ENCODE data around the gene TP63.

Gene TP63

DNA sequence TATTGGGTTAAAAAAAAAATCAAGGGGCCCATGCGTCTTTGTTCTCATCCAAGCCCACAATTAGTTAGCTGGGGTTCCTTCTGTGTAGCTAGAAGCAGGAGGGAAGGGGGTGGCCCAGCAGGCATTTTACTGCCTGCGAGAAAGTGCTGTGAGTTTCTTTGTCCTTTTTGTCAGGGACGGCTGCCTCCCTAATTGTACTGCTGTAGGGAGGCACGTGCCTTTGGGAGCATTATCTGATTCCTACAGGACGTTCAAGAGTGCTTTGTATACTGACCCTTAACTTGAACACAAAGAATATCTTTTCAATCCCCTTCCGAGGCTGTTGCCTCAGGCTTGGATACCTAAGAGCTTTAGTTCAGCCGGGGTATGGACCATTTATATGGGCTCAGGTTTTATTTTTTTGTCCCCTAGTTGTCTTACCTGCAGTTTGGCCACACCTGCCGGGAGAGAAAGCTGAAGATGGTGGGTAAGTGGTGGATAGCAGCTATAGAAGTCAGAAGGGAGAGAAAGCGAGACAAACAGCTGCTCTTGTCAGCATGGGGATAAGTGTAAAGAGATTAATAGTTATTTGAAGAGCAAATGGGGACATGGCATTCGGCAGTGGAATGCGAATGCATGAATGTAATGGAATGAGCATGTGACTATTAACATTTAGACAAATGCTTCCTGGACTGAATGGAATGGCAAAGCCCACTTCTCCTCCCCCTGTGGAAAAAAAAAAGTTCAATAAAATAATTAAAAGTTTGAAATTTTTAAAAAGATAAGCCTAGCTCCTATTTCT is 175.2 kb downstream of the TP63 start:
- in situ Hi-C loops (cut with HindIII; ENCODE audit: low sequenced_read_pairs) = no loop called here

DNA sequence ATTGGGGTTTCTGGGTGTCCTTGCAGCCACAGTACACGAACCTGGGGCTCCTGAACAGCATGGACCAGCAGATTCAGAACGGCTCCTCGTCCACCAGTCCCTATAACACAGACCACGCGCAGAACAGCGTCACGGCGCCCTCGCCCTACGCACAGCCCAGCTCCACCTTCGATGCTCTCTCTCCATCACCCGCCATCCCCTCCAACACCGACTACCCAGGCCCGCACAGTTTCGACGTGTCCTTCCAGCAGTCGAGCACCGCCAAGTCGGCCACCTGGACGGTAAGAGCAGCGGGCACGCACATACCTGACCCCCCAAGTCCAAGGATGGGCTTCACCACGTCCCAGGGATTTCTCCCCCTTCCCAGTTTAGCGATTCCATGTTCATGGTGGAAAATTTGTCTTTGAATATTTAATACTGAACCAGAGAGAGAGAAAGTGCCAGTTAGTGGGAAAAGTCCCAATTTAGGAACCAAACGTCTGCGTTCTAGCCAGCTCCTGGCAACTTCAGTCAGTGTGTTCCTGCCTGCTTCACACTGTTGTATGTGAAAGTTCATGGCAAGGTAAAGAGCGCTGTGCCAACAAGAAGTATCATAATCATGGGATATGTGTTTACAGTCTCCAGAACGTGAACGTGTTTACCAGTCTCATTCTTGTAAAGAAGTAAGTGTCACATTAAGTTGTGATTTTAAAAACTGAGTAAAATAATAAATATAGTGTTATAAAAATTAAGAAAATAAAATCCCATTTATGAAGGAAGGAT is 177.2 kb downstream of the TP63 start:
- in situ Hi-C loops (cut with HindIII; ENCODE audit: low sequenced_read_pairs) = no loop called here

DNA sequence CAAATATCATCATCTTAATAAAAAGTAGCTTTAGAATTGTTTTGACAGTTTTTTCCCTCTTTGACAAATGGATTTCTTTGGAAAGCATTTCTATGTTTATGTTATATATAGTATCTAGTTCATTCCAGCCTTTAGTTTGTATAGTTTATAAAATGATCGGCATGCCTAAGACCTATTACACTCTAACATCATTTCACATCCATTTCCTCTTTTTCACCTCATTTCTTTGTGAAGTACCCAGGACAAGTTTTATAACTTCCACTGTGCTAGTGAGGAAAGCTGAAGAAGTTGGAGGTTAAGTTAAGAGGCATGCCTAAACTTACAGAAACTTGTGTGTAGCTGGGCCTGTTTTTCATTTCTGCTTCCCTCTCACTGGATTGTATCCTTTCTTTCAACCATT is 178.4 kb downstream of the TP63 start:
- in situ Hi-C loops (cut with HindIII; ENCODE audit: low sequenced_read_pairs) = no loop called here

DNA sequence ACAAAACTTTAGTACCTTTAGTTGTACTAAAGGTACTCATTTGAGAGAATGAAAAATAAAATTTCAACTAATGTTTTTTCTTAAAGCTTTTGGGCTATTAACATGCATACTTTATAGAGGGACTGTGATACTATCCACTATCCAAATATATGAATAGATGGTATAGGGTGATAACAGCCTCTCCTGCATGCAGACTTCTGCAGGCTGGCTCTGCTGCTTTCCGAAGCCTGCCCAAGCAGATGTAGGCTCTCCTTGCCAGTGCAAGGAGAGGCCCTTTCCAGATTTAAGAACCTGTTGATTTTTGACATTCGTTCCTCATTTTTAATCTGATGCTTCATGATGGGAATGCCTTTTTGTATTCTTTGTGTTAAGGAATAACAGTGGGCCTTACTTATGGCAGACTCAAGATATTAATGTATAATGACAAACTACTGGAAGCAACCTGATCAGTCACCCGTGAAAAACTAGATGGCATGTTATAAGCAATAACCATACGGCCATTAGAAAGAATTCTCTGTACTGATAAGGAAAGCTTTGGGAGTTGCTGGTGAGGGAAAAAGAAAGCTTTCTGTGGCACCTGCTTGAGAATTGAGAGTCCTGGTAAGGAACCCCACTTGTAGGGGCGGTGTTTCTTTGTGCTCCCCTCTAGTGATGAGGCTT is 181.7 kb downstream of the TP63 start:
- in situ Hi-C loops (cut with HindIII; ENCODE audit: low sequenced_read_pairs) = no loop called here

DNA sequence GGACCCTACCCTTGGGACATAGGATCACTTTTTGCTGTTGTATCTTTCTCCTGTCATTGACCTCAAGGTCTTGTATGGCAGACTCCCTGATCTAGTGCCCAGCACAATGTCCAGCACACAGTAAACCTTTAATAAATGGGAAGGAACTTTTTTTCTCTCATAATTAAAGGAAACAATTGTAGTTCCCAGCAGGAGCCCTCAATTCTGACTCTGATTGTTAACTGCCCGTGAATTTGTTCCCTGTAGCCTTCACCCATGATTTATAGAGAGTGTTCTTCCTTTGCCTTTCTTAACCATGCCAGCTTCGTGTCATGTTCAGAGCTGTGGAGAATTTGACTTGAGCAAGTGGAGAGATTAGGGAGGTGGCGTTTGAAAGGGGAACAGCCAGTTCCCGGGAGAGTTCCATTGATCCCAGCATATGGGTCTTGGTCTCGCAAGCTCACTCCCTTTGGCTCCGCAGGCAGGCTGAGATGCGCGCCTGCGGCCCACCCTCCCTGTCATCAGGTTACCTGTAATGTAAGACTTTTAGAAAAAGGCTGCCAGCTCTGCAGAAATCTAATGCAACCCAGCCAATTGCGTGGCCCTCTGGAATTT is 182.6 kb downstream of the TP63 start:
- in situ Hi-C loops (cut with HindIII; ENCODE audit: low sequenced_read_pairs) = no loop called here

DNA sequence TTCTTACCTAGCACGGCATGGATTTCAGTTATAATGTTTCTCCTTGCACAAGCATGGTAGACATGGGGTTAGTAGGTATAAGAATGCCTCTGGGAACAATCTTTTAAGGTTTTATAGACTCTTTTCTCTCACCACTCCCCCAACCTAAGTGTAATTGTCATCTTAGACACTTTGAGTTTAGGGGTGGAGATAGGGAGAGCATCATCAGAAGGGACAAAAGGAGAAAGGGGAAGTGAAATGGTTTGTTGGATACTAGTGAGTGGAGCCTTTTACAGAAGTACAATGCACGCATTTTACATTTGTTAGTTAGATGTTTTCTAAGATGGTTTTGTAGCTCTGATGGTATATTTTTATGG is 189.2 kb downstream of the TP63 start:
- in situ Hi-C loops (cut with HindIII; ENCODE audit: low sequenced_read_pairs) = no loop called here

DNA sequence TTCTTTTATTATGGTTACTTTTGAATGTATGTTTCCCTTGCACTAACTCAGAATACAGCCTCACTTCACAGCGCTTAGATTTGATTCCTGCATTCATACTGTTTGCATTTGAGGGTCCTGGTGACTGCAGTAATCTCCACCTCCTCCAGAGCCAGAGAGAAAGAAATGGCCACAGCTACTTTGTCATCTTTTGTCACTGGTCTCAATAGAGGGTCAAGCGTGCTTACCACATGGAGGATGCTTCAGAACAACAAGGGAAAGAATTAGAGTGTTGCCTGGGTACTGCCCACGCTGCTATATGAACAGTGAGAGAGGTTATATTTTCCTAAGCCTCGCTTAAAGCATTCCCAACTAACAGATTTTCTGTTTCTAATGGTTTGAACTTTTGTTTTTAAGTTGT is 190.1 kb downstream of the TP63 start:
- in situ Hi-C loops (cut with HindIII; ENCODE audit: low sequenced_read_pairs) = no loop called here

DNA sequence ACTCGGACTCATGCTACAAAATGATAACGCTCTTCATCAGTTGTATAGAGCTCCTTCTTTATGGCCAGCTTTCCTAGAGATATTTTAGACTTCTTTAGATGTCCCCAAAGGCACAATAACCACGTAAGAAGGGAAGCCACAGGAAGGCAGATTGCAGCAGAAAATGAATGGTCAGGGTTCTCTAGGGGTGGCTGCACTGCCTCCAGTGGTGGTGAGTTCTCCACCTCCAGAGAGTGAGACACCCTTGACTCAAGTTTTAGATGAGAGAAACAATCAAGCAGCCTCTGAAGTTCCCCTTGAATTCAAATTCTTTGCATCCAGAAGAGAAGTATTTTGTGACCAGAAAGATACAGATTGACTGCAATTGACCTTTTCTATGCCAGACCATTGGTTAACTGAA is 191.5 kb downstream of the TP63 start:
- in situ Hi-C loops (cut with HindIII; ENCODE audit: low sequenced_read_pairs) = no loop called here

DNA sequence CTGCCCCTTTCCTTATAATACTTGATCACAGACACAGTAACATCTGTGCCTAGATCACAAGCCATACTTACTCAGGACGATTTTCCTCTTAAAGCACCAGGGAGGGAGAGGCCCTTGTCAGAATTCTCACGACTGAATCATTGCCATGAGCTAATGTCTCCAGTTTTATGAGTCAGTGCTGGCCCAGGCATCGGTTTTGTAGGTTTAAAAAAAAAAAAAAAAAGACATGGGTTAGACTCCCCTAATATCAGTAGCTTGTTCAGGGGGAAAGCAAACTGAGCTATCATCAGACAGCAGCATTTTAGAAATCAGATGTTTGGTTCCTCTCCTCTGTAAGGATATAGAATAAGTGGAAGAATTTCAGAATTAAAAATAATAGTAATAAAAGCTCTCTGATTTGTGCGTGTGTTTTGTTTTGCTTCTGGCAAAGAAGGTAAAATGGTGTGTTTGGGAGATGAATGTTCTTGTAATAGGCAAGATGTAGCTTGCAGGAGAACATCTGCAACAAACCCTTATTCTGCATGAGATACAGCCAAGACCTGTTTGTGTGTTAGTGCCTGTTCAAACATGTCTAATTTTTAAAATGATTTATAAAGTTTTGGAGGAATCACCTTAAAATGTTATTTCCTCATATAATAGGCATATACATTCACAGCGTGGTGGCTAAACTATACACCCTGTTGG is 193.6 kb downstream of the TP63 start:
- in situ Hi-C loops (cut with HindIII; ENCODE audit: low sequenced_read_pairs) = no loop called here

DNA sequence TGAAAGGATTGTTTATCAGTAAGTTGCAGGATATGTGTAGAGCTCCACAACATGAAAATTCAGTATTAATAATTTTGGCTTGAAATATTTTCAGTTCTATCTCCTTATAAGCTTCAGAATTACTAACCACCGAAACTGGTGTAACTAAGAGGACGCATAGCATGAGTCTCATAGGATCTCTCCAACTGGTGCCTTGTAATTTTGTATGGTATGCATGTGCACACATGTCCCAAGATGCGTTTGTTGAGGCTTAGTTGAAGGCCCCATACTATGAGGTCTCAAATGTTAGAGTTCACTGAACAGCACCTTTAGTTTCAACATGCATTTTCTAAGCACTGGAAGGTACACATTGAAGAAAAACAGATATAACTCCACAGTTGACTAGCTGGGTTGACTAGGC is 195.4 kb downstream of the TP63 start:
- in situ Hi-C loops (cut with HindIII; ENCODE audit: low sequenced_read_pairs) = no loop called here

DNA sequence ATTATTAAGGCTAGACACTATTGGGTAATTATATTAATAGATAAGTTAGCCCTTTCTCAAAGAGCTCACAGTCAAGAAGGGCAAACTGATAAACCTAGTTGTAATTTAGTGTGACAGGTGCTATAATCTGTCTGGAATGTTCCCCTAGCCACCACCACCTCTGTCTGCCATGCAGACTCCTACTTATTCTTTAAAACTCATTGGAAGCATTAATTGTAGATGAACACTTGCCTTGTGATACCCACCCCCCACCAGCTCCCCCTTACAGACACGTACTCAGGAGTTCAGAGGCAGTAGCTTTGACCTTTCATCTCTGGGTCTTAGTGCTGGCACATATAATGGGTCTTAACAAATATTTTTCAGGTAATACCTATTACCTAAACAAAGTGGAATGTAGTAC is 195.9 kb downstream of the TP63 start:
- in situ Hi-C loops (cut with HindIII; ENCODE audit: low sequenced_read_pairs) = no loop called here

DNA sequence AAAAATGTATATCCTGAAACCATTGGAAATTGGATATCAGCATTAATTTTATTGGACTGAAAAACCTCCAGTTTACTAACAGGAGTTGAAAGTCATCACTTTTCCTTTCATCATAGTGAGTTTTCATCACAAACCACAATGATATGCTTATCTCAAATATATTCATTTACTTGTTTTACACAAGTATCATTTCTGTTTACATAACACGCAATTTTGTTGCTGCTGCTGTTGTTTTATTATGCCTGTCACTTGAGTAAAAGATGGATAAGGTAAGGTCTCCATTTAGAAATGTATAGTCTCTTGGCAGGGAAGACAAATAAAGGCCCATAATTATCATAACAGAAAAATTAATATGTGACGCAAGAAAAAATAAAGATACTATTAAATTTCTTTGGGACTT is 199.2 kb downstream of the TP63 start:
- in situ Hi-C loops (cut with HindIII; ENCODE audit: low sequenced_read_pairs) = no loop called here

DNA sequence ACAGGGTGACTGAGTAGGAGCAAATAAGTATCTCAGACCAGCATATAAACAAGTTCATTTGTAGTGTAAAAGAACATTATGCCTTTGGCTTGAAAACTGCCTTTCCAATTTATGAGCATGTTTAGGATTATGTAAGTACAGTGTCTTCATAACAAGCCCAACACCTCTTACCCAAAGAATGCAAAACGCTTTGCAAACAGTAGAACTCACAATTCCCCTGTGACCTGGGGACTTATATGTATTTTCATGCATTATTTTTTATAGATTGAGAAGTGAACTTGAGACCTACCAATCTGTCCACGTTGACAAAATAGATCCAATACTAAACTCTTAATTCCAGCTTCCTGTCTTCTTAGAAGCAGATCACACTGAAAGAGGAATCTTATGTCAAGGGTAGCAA is 202.1 kb downstream of the TP63 start:
- in situ Hi-C loops (cut with HindIII; ENCODE audit: low sequenced_read_pairs) = no loop called here

DNA sequence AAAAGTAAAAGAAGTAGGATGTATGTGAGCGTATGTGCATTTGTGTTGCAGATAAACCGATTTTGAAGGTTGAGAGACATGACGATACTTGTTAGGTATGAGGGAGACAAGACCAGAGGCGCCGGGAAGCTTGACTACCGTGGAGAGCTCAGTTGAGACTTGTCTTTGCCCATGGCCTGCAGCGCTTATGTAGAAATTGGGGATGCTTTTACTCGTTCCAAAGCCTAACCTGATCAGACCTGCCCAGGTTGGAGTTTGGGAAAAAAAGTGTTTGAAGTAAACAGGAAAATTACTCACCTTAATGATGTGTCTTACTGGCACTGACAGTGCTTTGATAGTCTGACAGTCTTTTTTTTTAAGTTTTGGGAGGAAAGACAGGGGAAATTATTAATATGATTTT is 202.8 kb downstream of the TP63 start:
- in situ Hi-C loops (cut with HindIII; ENCODE audit: low sequenced_read_pairs) = no loop called here

DNA sequence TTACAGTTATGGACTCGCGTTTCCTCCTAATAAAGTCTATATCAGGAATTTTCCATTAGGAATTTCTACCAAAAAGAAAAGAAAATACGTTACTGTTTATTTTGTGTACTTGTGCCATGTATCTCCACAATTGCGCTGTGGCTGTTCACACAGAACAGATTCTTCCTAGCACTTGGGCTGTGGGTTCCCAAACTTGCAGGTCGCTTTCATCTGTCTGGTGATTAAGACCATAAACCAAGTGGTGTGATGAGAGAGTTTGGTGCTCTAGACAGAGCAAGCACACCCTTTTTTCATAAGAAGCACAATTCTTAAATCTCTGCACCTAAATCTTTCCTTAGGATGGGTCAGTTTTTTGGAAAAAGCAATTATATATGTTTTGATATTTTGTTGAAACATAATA is 203.3 kb downstream of the TP63 start:
- in situ Hi-C loops (cut with HindIII; ENCODE audit: low sequenced_read_pairs) = no loop called here

DNA sequence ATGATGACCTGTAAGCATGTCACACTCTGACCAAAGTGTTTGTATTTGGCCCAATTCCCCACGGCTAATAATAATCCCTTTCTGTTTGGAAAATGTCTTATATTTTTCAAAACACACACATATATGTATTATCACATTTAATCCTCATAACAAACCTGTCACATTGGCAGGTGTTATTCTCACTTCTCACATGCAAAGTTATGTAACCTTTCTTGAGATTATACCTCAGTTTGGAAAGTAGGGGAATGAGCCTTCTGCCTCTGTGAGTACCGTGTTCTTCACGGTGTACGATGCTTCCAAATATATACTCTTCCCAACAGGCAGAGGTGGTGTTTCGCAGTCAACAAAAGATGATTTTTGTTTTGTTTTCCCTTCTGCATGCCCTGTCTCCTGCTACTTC is 205.6 kb downstream of the TP63 start:
- in situ Hi-C loops (cut with HindIII; ENCODE audit: low sequenced_read_pairs) = no loop called here

DNA sequence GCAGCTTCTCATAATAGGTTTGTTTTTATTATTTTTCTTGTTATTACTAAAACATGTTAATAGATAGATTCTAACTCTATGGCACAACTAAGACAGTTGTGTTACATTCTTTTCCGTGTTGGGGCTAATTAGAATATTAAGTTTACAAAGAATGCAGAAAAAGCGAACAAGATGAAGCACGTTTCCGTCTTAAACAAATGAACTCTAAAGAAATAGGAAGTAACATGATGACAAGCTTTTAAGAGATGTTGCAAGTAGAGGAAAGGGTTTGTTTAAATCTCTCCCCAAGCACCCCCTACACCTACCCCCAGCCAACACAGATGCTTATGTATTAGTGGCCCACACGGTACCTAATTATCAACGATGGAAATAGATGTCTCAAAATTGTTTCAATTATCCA is 207.1 kb downstream of the TP63 start:
- in situ Hi-C loops (cut with HindIII; ENCODE audit: low sequenced_read_pairs) = no loop called here

DNA sequence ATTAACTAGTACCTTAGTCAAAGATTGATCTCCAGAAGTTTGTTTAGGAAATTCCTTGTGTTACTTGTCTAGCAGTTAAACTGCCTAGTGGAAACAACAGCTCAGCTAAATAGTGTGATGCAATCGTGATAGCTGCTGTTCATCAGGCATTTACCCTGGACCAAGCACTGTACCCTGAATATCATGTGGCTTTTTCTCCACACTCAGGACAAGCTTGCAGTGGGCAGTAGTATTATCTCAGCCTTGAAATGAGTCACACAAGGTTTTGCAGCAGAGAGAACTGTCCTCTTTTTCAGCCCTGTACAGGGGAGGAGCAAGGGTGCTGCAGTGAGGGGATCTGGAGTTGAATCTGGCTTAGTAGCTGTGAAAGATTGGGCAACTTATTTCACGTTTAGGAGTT is 208.4 kb downstream of the TP63 start:
- in situ Hi-C loops (cut with HindIII; ENCODE audit: low sequenced_read_pairs) = no loop called here

DNA sequence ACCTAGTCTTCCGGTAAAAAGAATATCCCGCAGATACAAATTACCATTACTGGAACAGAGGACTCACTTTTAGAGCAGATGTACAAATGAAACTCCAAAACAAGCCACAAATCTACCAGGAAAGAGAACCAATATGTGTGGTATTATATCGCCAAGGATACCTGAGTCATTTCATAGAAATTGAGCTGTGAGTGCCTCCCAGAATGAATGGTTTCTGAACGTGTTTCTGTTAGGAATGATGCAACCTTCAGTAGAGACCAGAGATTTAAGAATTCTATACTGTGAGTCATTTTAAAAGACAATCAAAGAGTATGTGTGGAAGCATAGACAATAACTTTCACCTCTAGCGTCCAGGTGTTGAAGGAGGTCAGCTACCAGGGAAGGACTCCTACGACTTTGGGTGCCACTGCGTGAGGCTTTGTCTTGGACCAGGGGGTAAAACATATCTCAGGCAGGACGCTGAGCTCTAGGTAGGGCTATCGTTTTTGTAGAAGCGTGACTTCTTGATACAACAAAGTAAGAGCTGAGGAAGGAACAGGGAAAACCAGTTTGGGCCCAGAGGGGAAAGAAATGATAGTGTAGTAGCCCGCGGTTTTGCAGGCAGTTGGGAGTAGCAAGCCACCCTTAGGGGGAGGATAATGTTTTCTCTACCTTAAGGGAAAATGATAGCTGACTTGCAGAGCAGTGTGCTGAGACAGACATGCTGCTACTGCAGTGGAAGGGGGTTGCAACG is 210.4 kb downstream of the TP63 start:
- in situ Hi-C loops (cut with HindIII; ENCODE audit: low sequenced_read_pairs) = no loop called here
